Measurements from ENCODE around the gene NECTIN2.

Gene NECTIN2

GRCh38 chr19:44866664-44867063, 20.6 kb downstream of the NECTIN2 start:
- in situ Hi-C loops (cut with MboI; ENCODE audit: low pct_unique_long_range_greater_than_20kb, low sequenced_read_pairs, unreplicated experiment), result no loop called here
- TF ChIP-seq, protein P1, sequence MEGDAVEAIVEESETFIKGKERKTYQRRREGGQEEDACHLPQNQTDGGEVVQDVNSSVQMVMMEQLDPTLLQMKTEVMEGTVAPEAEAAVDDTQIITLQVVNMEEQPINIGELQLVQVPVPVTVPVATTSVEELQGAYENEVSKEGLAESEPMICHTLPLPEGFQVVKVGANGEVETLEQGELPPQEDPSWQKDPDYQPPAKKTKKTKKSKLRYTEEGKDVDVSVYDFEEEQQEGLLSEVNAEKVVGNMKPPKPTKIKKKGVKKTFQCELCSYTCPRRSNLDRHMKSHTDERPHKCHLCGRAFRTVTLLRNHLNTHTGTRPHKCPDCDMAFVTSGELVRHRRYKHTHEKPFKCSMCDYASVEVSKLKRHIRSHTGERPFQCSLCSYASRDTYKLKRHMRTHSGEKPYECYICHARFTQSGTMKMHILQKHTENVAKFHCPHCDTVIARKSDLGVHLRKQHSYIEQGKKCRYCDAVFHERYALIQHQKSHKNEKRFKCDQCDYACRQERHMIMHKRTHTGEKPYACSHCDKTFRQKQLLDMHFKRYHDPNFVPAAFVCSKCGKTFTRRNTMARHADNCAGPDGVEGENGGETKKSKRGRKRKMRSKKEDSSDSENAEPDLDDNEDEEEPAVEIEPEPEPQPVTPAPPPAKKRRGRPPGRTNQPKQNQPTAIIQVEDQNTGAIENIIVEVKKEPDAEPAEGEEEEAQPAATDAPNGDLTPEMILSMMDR (IDR thresholded peaks at IDR 0.05; ENCODE audit: extremely low read depth, insufficient read depth, missing control alignments), result no peak
- DNase-seq (ENCODE audit: low spot score), result no peak

DNA sequence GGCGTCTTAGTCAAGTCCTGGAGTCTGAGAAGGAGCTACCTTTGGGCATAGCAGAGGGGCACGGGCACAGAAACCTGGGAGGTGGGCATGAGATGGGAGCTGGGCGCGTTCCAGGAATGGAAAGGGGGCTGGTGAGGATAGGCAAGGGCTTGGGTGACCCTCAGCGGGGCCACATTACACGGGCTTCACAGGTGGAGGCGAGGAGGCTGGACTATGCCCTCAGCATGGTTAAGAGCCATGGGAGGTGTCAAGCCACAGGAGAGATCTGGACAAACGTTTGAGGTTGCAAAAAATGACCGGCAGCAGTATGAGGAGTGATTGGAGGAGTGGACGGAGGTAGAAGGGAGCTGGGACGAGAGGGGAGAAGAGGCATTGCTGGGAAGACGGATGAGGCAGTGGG, 21.5 kb downstream of the NECTIN2 start:
- no peak for DNase-seq (ENCODE audit: low spot score)
- TF ChIP-seq, protein P1 (IDR thresholded peaks at IDR 0.05; ENCODE audit: extremely low read depth, insufficient read depth, missing control alignments), result no peak
- in situ Hi-C loops (cut with MboI; ENCODE audit: low pct_unique_long_range_greater_than_20kb, low sequenced_read_pairs, unreplicated experiment), result no loop called here

DNA sequence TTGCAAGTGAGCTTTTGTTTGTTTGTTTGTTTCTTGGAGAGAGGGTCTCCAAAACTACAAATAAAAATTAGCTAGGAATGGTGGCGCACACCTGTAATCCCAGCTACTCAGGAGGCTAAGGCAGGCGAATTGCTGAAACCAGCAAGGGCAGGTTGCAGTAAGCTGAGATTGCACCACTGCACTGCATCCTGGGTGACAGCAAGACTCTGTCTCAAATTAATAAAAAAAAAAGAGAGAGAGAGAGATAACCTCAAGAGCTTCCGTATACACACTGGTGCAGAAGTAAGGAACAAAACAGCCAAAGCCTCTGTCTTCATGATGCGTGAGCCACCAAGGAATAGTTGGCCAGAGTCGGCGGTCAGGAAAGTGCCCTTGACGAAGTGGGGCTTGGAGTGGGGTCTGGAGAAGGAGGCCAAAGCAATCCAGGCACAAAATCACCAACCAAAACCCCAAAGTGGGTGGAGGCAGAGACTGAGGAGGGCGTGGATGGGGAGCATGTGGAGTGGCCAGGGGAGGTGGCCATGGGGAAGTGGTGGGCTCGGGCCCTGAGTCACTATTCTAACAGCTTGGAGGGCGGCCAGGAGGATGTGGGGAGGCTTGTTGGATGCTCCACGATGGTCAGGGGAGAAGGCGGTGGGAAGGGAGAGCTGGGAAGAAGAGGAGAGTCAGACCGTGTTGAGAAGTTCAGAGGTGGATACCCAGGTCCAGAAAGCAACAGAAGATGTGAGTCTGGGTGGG, 23.8 kb downstream of the NECTIN2 start:
- TF ChIP-seq, protein P1 (IDR thresholded peaks at IDR 0.05; ENCODE audit: extremely low read depth, insufficient read depth, missing control alignments), result no peak
- in situ Hi-C loops (cut with MboI; ENCODE audit: low pct_unique_long_range_greater_than_20kb, low sequenced_read_pairs, unreplicated experiment), result no loop called here
- no peak for DNase-seq (ENCODE audit: low spot score)

DNA sequence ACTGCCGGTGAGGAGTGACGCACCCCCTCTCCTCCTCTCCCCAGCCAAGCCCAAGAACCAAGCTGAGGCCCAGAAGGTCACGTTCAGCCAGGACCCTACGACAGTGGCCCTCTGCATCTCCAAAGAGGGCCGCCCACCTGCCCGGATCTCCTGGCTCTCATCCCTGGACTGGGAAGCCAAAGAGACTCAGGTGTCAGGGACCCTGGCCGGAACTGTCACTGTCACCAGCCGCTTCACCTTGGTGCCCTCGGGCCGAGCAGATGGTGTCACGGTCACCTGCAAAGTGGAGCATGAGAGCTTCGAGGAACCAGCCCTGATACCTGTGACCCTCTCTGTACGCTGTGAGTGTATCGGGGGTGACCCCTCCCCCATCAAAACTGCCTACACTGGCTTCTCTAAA, 25.7 kb downstream of the NECTIN2 start:
- TF ChIP-seq, protein P1 (IDR thresholded peaks at IDR 0.05; ENCODE audit: extremely low read depth, insufficient read depth, missing control alignments), result no peak
- in situ Hi-C loops (cut with MboI; ENCODE audit: low pct_unique_long_range_greater_than_20kb, low sequenced_read_pairs, unreplicated experiment), result no loop called here
- no peak for DNase-seq (ENCODE audit: low spot score)

DNA sequence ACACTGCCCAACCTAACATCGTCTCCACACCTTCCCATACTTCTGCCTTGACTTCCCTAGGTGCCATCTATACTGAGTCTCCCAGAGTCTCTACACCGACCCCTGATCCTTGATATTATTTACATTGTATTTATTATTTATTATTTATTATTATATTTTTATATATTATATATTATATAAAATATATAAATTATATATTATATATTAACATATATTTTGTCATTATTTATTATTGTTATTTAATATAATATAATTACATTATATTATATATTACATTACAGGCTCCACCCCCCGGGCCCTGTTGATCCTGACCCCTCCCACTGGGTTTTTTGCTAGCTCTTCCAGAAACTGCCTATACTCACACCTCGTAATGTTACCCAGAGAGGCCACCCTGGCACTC, 26.6 kb downstream of the NECTIN2 start:
- TF ChIP-seq, protein P1 (IDR thresholded peaks at IDR 0.05; ENCODE audit: extremely low read depth, insufficient read depth, missing control alignments), result no peak
- DNase-seq (ENCODE audit: low spot score), result no peak
- in situ Hi-C loops (cut with MboI; ENCODE audit: low pct_unique_long_range_greater_than_20kb, low sequenced_read_pairs, unreplicated experiment), result no loop called here

- in situ Hi-C loops (cut with MboI; ENCODE audit: low pct_unique_long_range_greater_than_20kb, low sequenced_read_pairs, unreplicated experiment), result no loop called here
- DNase-seq (ENCODE audit: low spot score), result no peak
- TF ChIP-seq, protein P1 (IDR thresholded peaks at IDR 0.05; ENCODE audit: extremely low read depth, insufficient read depth, missing control alignments), result no peak
Observed at GRCh38 chr19:44874317-44874716, 28.2 kb downstream of the NECTIN2 start.

All from GM13977 (cell line).